ENCODE results near the gene TICAM2.

TICAM2 gene

GRCh38 chr5:115541611-115542010 is 60.7 kb downstream of the TICAM2 start:
- no peak for DNase-seq (ENCODE audit: extremely low read depth in 1 of 2, low read depth in 1 of 2)

- DNase-seq (ENCODE audit: extremely low read depth in 1 of 2, low read depth in 1 of 2): no peak
Observed at GRCh38 chr5:115535479-115536035, 66.7 kb downstream of the TICAM2 start.

- no peak for DNase-seq (ENCODE audit: extremely low read depth in 1 of 2, low read depth in 1 of 2)
Observed at GRCh38 chr5:115532517-115532916, 69.8 kb downstream of the TICAM2 start.

GRCh38 chr5:115531787-115532367 is 70.4 kb downstream of the TICAM2 start:
- DNase-seq (ENCODE audit: extremely low read depth in 1 of 2, low read depth in 1 of 2): no peak

GRCh38 chr5:115531380-115531779 is 70.9 kb downstream of the TICAM2 start:
- no peak for DNase-seq (ENCODE audit: extremely low read depth in 1 of 2, low read depth in 1 of 2)

- no peak for DNase-seq (ENCODE audit: extremely low read depth in 1 of 2, low read depth in 1 of 2)
Observed at GRCh38 chr5:115530426-115530825, 71.9 kb downstream of the TICAM2 start.

Data from stimulated activated CD8-positive, alpha-beta memory T cell treated with anti-CD3 and anti-CD28 coated beads, Interleukin-7, amount 100 ng/mL, for 48 hours (primary cell).